OCI-M1 (cell line): ENCODE measurements around the gene MGAT5B.
A peak's percentile ranks its signal among the peaks of the same experiment; 100 is the strongest.

Experiments used
- DNase-seq: peaks from one replicate; lab custom pipeline; 2025; lab: John Stamatoyannopoulos, UW

The MGAT5B gene

GRCh38 chr17:76905036-76905435 is 36.8 kb downstream of the MGAT5B start:
- DNase-seq, result no peak

GRCh38 chr17:76905836-76906235 is 37.6 kb downstream of the MGAT5B start:
- no peak for DNase-seq

- DNase-seq, result no peak
These were observed 38.3 kb downstream of the MGAT5B start for GRCh38 chr17:76906463-76906862.

GRCh38 chr17:76907352-76907751 is 39.1 kb downstream of the MGAT5B start:
- DNase-seq, result no peak

- peak; percentile 31 for DNase-seq
These were observed 42.0 kb downstream of the MGAT5B start for GRCh38 chr17:76909971-76910760.

- no peak for DNase-seq
These were observed 43.3 kb downstream of the MGAT5B start for GRCh38 chr17:76911299-76912017.

GRCh38 chr17:76912421-76913164 is 44.4 kb downstream of the MGAT5B start:
- DNase-seq, result no peak

- no peak for DNase-seq
These were observed 46.7 kb downstream of the MGAT5B start for GRCh38 chr17:76914937-76915336.

GRCh38 chr17:76915840-76916510 is 47.8 kb downstream of the MGAT5B start:
- DNase-seq, result no peak

GRCh38 chr17:76917829-76918228 is 49.6 kb downstream of the MGAT5B start:
- no peak for DNase-seq

- DNase-seq, result no peak
These were observed 50.6 kb downstream of the MGAT5B start for GRCh38 chr17:76918811-76919210.

GRCh38 chr17:76920364-76921139 is 52.3 kb downstream of the MGAT5B start:
- DNase-seq, result no peak

GRCh38 chr17:76921340-76922036 is 53.3 kb downstream of the MGAT5B start:
- no peak for DNase-seq

GRCh38 chr17:76922084-76922483 is 53.9 kb downstream of the MGAT5B start:
- DNase-seq, result no peak

GRCh38 chr17:76922967-76923366 is 54.8 kb downstream of the MGAT5B start:
- no peak for DNase-seq

GRCh38 chr17:76923491-76923890 is 55.3 kb downstream of the MGAT5B start:
- DNase-seq, result no peak

- DNase-seq, result no peak
These were observed 56.4 kb downstream of the MGAT5B start for GRCh38 chr17:76924345-76925342.

GRCh38 chr17:76925441-76925891 is 57.3 kb downstream of the MGAT5B start:
- no peak for DNase-seq

- no peak for DNase-seq
These were observed 58.1 kb downstream of the MGAT5B start for GRCh38 chr17:76926237-76926866.
